Ureter (tissue), 1 donor: ENCODE measurements around the gene ACADSB. TPM values are rescaled to one million over a fixed set of nuclear protein-coding genes. Genes with fewer than 3 reads are reported as not detected.

Source experiments
- DNase-seq: peaks from one replicate; pipeline ENCODE4 v3.0.0-alpha.2; 2020; ENCODE audit warnings: low spot score
- total RNA-seq: library from RNA; stranded (reverse); gene quantifications from one replicate; pipeline ENCODE4 v1.2.4, GENCODE V29; 2023
- donor health status: DM: yes; HTN: yes; CAD: no.

ACADSB gene
- total RNA-seq, 1 donor from 2014 or later: 34.9 TPM

DNA sequence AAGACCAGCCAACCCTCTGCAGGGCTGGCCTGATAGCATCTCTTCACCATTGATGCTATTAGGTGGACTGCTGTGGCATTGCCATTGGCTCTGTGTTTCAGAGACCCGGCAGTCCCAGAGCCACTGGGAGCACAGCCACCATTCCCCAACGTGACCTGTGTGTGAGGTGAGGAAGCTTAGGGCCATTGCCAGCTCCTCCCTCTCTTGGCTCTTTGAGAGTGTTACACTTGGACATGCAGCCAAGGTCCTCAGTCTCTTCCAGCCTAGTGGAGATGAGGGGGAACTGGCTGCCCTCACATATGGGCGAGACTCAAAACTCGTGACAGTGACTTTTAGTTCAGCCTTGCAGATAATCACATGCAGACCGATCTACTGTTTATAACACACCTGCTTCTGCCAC lies 87.6 kb downstream of the ACADSB start:
- DNase-seq: no peak

DNA sequence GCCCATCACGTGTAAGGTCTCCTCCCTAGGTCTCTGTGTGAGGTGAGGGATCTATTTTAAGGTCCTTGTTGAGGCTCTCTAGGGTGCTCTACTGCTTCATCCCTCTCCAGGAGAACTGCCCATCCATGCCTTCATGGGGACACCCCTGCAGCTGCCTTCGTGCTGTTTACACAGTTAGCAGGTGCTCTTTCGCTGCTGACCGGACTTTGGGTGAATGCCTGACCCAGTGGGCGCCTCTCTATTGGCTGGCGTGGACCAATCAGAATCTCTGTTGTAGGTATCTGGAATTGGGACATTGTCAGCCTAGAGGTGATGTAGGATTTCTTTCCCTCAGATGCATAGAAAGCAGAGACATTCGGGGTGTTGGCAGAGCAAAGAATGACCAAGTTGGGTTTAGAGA lies 88.2 kb downstream of the ACADSB start:
- no peak for DNase-seq

DNA sequence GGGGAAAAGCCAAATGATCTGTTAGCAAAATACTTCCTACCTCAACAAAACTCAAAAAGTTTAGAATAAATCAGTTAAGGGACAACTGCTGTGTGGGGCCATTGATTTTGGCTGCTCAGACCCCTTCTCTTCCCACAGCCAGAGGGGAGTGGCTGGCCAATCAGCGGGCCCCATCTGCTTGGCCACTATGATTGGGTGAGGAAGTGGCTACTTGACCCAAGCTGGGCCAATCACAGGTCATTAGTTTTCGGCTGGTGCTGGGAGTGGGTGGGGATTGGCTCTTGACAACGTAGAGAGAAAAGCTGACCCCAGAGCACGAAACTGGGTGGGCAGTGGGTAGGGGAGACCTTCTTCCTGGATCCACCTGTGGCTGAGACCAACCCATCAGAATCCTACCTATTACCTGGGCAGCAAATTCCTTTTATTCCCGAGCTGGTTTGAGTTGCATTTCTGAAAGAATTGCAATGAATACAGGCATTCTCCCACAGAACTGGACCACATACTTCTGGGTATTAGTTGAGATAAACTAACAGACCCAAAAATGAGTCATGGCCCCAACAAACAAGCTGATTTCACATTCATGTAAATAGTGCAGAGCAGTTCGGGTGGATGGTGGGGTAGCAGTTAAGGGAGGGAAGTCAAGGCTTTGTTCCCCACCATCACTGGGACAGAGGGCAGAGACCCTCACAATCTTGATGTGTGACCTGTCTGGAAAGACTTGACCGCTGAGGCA lies 91.4 kb downstream of the ACADSB start:
- DNase-seq: no peak

DNA sequence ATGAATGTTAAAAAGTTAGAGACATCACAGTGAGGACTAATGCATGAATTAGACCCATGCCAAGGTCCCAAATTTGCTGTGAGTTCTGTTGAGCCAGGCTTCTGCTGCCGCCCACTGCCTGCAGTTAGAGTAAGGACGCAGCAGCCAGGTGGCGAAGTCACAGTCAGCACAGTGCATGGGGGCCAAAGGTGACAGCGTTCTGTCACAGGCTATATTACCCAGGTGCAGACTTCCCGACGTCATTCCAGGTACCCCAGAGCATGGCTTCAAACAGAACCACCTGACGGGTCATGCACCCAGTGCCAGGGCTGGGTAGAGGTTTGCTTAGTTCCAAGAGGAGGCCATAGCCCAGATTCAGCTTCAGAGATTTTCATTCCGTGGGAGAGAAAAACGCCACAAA lies 93.1 kb downstream of the ACADSB start:
- no peak for DNase-seq

DNA sequence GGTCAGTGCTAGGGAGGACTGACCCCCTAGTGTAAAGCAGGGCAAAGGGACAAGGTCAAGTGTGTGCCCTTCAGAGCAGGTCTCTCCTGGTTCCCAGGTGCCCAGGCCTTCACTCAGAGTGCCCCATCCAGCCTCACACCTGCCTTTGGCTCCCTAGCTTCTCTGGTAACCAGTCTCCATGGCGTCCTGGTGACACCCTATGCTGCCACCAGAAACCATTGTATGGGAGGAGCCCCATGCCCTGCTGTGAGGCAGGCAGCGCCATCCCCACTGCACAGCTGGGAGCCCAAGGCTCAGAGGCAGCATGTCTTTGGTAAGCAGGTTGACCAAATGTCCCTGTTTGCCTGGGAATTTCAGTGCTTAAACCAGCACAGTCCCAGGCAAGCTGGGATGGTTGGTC lies 93.9 kb downstream of the ACADSB start:
- DNase-seq: no peak

DNA sequence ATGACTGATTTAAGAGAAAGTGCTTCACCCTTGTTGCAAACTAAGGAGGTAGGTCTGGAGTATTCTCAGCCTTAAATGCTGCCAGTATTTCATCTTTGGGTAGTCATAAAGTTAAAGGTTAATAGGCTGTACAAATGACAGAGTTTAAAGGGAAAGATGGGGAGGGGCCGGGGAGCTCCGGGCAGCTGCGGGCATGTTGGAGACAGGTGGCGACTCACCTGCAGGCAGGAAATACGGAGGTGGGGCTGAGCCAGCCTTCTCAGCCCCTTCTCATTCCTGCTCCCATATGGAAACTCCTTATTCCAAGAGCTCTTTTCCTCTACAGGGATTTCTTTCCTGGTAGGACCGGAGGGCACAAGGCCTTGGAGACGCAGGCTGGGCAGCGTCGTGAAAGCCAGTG lies 95.1 kb downstream of the ACADSB start:
- DNase-seq: no peak

Other genes starting within 250 kb of the ACADSB start
- gene CUZD1, start 163.1 kb upstream of the ACADSB start, total RNA-seq: 0.94 TPM
- 6.4 TPM for gene FAM24B, start 129.4 kb upstream of the ACADSB start, total RNA-seq
- not detected for gene FAM24A, start 98.4 kb upstream of the ACADSB start, total RNA-seq
- 10.7 TPM for gene C10orf88, start 54.8 kb upstream of the ACADSB start, total RNA-seq
- gene PSTK, start 28.6 kb upstream of the ACADSB start, total RNA-seq: 5.1 TPM
- gene IKZF5, start 211 bp upstream of the ACADSB start, total RNA-seq: 18.5 TPM
- not detected for gene HMX3, start 127.0 kb downstream of the ACADSB start, total RNA-seq
- not detected for gene HMX2, start 139.1 kb downstream of the ACADSB start, total RNA-seq
- 72.5 TPM for gene BUB3, start 145.4 kb downstream of the ACADSB start, total RNA-seq